HS-27A (cell line): Measurements from ENCODE around the gene MFGE8.

ENCODE experiments used
- DNase-seq: peaks from one replicate; pipeline ENCODE4 v3.0.0-alpha.2; 2012; ENCODE audit warnings: low read depth, missing footprints

Gene MFGE8

GRCh38 chr15:88872106-88872505, 41.1 kb downstream of the MFGE8 start:
- no peak for DNase-seq

GRCh38 chr15:88871313-88871712, 41.9 kb downstream of the MFGE8 start:
- DNase-seq, result no peak

GRCh38 chr15:88866295-88866881, 46.8 kb downstream of the MFGE8 start:
- DNase-seq, result no peak

- DNase-seq, result no peak
Observed at GRCh38 chr15:88865498-88866099, 47.6 kb downstream of the MFGE8 start.

GRCh38 chr15:88864861-88865497, 48.2 kb downstream of the MFGE8 start:
- DNase-seq, result no peak

- no peak for DNase-seq
Observed at GRCh38 chr15:88863412-88863811, 49.8 kb downstream of the MFGE8 start.

- no peak for DNase-seq
Observed at GRCh38 chr15:88860212-88860611, 53.0 kb downstream of the MFGE8 start.

- no peak for DNase-seq
Observed at GRCh38 chr15:88859550-88859949, 53.6 kb downstream of the MFGE8 start.

- no peak for DNase-seq
Observed at GRCh38 chr15:88858934-88859333, 54.2 kb downstream of the MFGE8 start.

GRCh38 chr15:88852476-88852875, 60.7 kb downstream of the MFGE8 start:
- no peak for DNase-seq

GRCh38 chr15:88849376-88850072, 63.7 kb downstream of the MFGE8 start:
- DNase-seq, result no peak
